Neural cell (in vitro differentiated cells): ENCODE results near the gene FHAD1. TPM values are rescaled to one million over a fixed set of nuclear protein-coding genes. Genes with fewer than 3 reads are reported as not detected.

ENCODE experiments used
- H2AFZ ChIP-seq: fragments of 200-600, 300-800 bp; sonication (generic), shearing (Covaris generic); 2 replicates; pipeline ENCODE4 v1.6.0; 2014; ENCODE audit warnings: low read depth, mild to moderate bottlenecking, antibody characterized with exemption, low read length, moderate library complexity
- H3F3A ChIP-seq: fragments of 200-600 bp; shearing (Covaris generic); 2 replicates; pipeline ENCODE4 v1.6.1; 2016; ENCODE audit warnings: mild to moderate bottlenecking, moderate library complexity, mixed read lengths, antibody characterized with exemption, low read length; ENCODE audit not compliant: insufficient read depth, poor library complexity, severe bottlenecking
- H3K27ac ChIP-seq: fragments of 200-600, 300-800 bp; sonication (generic), shearing (Covaris generic); 2 replicates; pipeline ENCODE4 v1.5.1; 2014; ENCODE audit warnings: mild to moderate bottlenecking, low read length, moderate library complexity
- H3K27me3 ChIP-seq: fragments of 300-800, 200-600 bp; sonication (generic), shearing (Covaris generic); 2 replicates; pipeline ENCODE4 v1.6.0; 2014; ENCODE audit warnings: mild to moderate bottlenecking, low read depth, low read length, moderate library complexity; ENCODE audit not compliant: insufficient read depth
- H3K36me3 ChIP-seq: fragments of 300-800, 200-600 bp; sonication (generic), shearing (Covaris generic); 2 replicates; pipeline ENCODE4 v1.5.1; 2014; ENCODE audit warnings: mild to moderate bottlenecking, antibody characterized with exemption, low read length, moderate library complexity; ENCODE audit not compliant: insufficient read depth
- H3K4me2 ChIP-seq: fragments of 300-800, 200-600 bp; sonication (generic), shearing (Covaris generic); 2 replicates; pipeline ENCODE4 v1.6.0; 2014; ENCODE audit warnings: mild to moderate bottlenecking, low read length
- H3K4me3 ChIP-seq: fragments of 300-800, 200-600 bp; sonication (generic), shearing (Covaris generic); 2 replicates; pipeline ENCODE4 v1.5.1; 2014; ENCODE audit warnings: mild to moderate bottlenecking, low read length, moderate library complexity
- H3K79me2 ChIP-seq: fragments of 200-600 bp; shearing (Covaris generic); replicated peaks from 2 replicates; pipeline ENCODE4 v1.6.0; 2014; ENCODE audit warnings: mild to moderate bottlenecking, low read length, moderate library complexity; ENCODE audit not compliant: insufficient read depth
- H3K9ac ChIP-seq: fragments of 300-800, 200-600 bp; sonication (generic), shearing (Covaris generic); 2 replicates; pipeline ENCODE4 v1.6.1; 2016; ENCODE audit warnings: mild to moderate bottlenecking, low read length, mixed read lengths
- H3K9me2 ChIP-seq: fragments of 200-600 bp; shearing (Covaris generic); 2 replicates; pipeline ENCODE4 v1.6.1; 2016; ENCODE audit warnings: mild to moderate bottlenecking, low read length, mixed read lengths; ENCODE audit not compliant: insufficient read depth
- H3K9me3 ChIP-seq: fragments of 200-600, 300-800 bp; sonication (generic), shearing (Covaris generic); 2 replicates; pipeline ENCODE4 v1.6.1; 2016; ENCODE audit warnings: mild to moderate bottlenecking, mixed run types, low read length, moderate library complexity, mixed read lengths
- H4K20me1 ChIP-seq: fragments of 200-600 bp; shearing (Covaris generic); 2 replicates; pipeline ENCODE4 v1.6.1; 2016; ENCODE audit warnings: mild to moderate bottlenecking, mixed run types; ENCODE audit not compliant: insufficient read depth
- CTCF ChIP-seq: fragments of 450-650 bp; IDR thresholded peaks from 2 replicates; pipeline ENCODE4 v1.5.1; 2014; ENCODE audit warnings: antibody characterized with exemption, mild to moderate bottlenecking, moderate library complexity; ENCODE audit not compliant: poor library complexity, severe bottlenecking
- EP300 ChIP-seq: fragments of 450-650 bp; conservative IDR thresholded peaks from 2 replicates; pipeline ENCODE4 v1.6.1; 2014; ENCODE audit warnings: antibody characterized with exemption, mild to moderate bottlenecking, moderate library complexity; ENCODE audit not compliant: poor library complexity, severe bottlenecking
- EZH2 ChIP-seq: fragments of 200-600, 300-800 bp; shearing (Covaris generic), sonication (generic); IDR thresholded peaks from 2 replicates; pipeline ENCODE4 v1.6.1; 2014; ENCODE audit warnings: antibody characterized with exemption, low read length, borderline replicate concordance, mild to moderate bottlenecking; ENCODE audit not compliant: insufficient read depth, poor library complexity, severe bottlenecking
- MXI1 ChIP-seq: fragments of 450-650 bp; conservative IDR thresholded peaks from 2 replicates; pipeline ENCODE4 v1.6.1; 2014; ENCODE audit warnings: antibody characterized with exemption, mild to moderate bottlenecking; ENCODE audit not compliant: poor library complexity, severe bottlenecking
- POLR2AphosphoS5 ChIP-seq: IDR thresholded peaks from 2 replicates; pipeline ENCODE4 v1.6.1; 2012
- RAD21 ChIP-seq: fragments of 450-650 bp; conservative IDR thresholded peaks from 2 replicates; pipeline ENCODE4 v1.6.1; 2014; ENCODE audit warnings: antibody characterized with exemption, mild to moderate bottlenecking, moderate library complexity
- REST ChIP-seq: IDR thresholded peaks from 2 replicates; pipeline ENCODE4 v1.6.1; 2012; ENCODE audit warnings: borderline replicate concordance
- SMC3 ChIP-seq: fragments of 450-650 bp; conservative IDR thresholded peaks from 2 replicates; pipeline ENCODE4 v1.6.1; 2014; ENCODE audit warnings: antibody characterized with exemption, mild to moderate bottlenecking, moderate library complexity; ENCODE audit not compliant: poor library complexity
- TAF1 ChIP-seq: IDR thresholded peaks from 2 replicates; pipeline ENCODE4 v1.6.1; 2012; ENCODE audit warnings: low read depth
- polyA plus RNA-seq: library from polyadenylated mRNA; depleted of rRNA; stranded (reverse); fragments of >200 nt; gene quantifications from 2 replicates; pipeline ENCODE4 v1.2.3, GENCODE V29; 2014

Gene FHAD1
- polyA plus RNA-seq, 1 donor from 2014 or later: 0.46 TPM

GRCh38 chr1:15362737-15363128, 115.7 kb downstream of the FHAD1 start:
- Histone ChIP-seq H3K27me3 (no peaks in the 10 kb centered on the region), H3K9ac (no peak overlapping the region), H3K36me3 (no peaks in the 10 kb centered on the region), H3K4me3 (no peak overlapping the region), H3F3A (no peaks in the 10 kb centered on the region), H3K9me3 (no peaks in the 10 kb centered on the region), H3K9me2 (no peaks in the 10 kb centered on the region), H3K27ac (no peak overlapping the region), H2AFZ (no peak overlapping the region), H4K20me1 (no peaks in the 10 kb centered on the region), H3K79me2 (no peaks in the 10 kb centered on the region), H3K4me2 (no peak overlapping the region)
- TF ChIP-seq EP300: no peak
- TF ChIP-seq SMC3: no peak
- no peak for TF ChIP-seq MXI1
- no peak for TF ChIP-seq POLR2AphosphoS5

- Histone ChIP-seq H3K9ac (no peak overlapping the region), H3K27me3 (no peaks in the 10 kb centered on the region), H3K4me2 (no peak overlapping the region), H3K9me2 (no peaks in the 10 kb centered on the region), H3K9me3 (no peaks in the 10 kb centered on the region), H4K20me1 (no peaks in the 10 kb centered on the region), H3K36me3 (no peaks in the 10 kb centered on the region), H3F3A (no peaks in the 10 kb centered on the region), H3K79me2 (no peaks in the 10 kb centered on the region), H2AFZ (no peak overlapping the region), H3K27ac (no peak overlapping the region), H3K4me3 (no peak overlapping the region)
- no peak for TF ChIP-seq SMC3
- no peak for TF ChIP-seq TAF1
- TF ChIP-seq MXI1: no peak
These were observed 117.7 kb downstream of the FHAD1 start for GRCh38 chr1:15364740-15365139.

- Histone ChIP-seq H3K79me2 (no peaks in the 10 kb centered on the region), H3K27me3 (no peaks in the 10 kb centered on the region), H3K4me2 (no peak overlapping the region), H3K36me3 (no peaks in the 10 kb centered on the region), H3K9ac (no peak overlapping the region), H3K4me3 (no peak overlapping the region), H3K9me2 (no peaks in the 10 kb centered on the region), H3K9me3 (no peaks in the 10 kb centered on the region), H2AFZ (no peak overlapping the region), H4K20me1 (no peaks in the 10 kb centered on the region), H3F3A (no peaks in the 10 kb centered on the region), H3K27ac (no peak overlapping the region)
- TF ChIP-seq CTCF (no peak), EZH2 (no peak), MXI1 (no peak), RAD21 (no peak), POLR2AphosphoS5 (no peak), EP300 (no peak), REST (no peak), SMC3 (no peak), TAF1 (no peak)
These were observed 121.9 kb downstream of the FHAD1 start for GRCh38 chr1:15368888-15369287.
